HepG2 (cell line): ENCODE measurements around the gene PCSK5.

Experiments
- ARID3A ChIP-seq: IDR thresholded peaks from 2 replicates; pipeline ENCODE4 v1.6.1; 2012; ENCODE audit warnings: low read depth, low read length, improper control_type of control experiment
- BRD4 ChIP-seq: sonication (generic); formaldehyde crosslinking; IDR thresholded peaks from 2 replicates; pipeline ENCODE4 v1.4.0; 2020; ENCODE audit warnings: missing genetic modification reagents
- ZBTB10 ChIP-seq: sonication (generic); formaldehyde crosslinking; IDR thresholded peaks from 2 replicates; pipeline ENCODE4 v1.4.0; 2020; ENCODE audit warnings: missing genetic modification reagents, borderline replicate concordance
- ZBTB40 ChIP-seq, 2 experiments: fragments of 450-650 bp in 1 of 2; sonication (generic) in 1 of 2; formaldehyde crosslinking in 1 of 2; IDR thresholded peaks; 2 replicates each; pipeline versions ENCODE4 v1.6.1 to v1.8.0; 2016 to 2022; ENCODE audit warnings: antibody characterized with exemption in 1 of 2, mild to moderate bottlenecking in 1 of 2, missing genetic modification reagents in 1 of 2
- ZNF607 ChIP-seq: sonication (generic); formaldehyde crosslinking; IDR thresholded peaks from 2 replicates; pipeline ENCODE4 v1.5.1; 2020; ENCODE audit warnings: missing genetic modification reagents, mild to moderate bottlenecking, borderline replicate concordance

GRCh38 chr9:76034049-76034448 is 143.6 kb downstream of the PCSK5 start:
- TF ChIP-seq ARID3A (no peak), BRD4 (CRISPR knock-in tag) (no peak), ZBTB10 (CRISPR knock-in tag) (no peak), ZNF607 (CRISPR knock-in tag) (no peak), ZBTB40 (IDR thresholded peaks at IDR 0.05) (no peak), ZBTB40 (CRISPR knock-in tag; IDR thresholded peaks at IDR 0.05) (no peak)
